Fibroblast of gingiva (primary cell): Measurements from ENCODE around the gene TMEM176B.
A peak's percentile ranks its signal among the peaks of the same experiment; 100 is the strongest.
"Not testable (repeated sequence)": the region's sequence is repeated elsewhere in the genome, so short reads cannot be mapped to it uniquely, and the experiment has no call there.

Experiments used
- DNase-seq: peaks from one replicate; pipeline ENCODE4 v3.0.0-alpha.2; 2011; ENCODE audit warnings: low read depth

Gene TMEM176B

GRCh38 chr7:150790416-150791075 lies 9.6 kb downstream of the TMEM176B start:
- no peak for DNase-seq

GRCh38 chr7:150788474-150789269 lies 11.5 kb downstream of the TMEM176B start:
- DNase-seq: peak; percentile 12

- no peak for DNase-seq
These were observed 12.6 kb downstream of the TMEM176B start for GRCh38 chr7:150787321-150788281.

GRCh38 chr7:150784954-150785353 lies 15.2 kb downstream of the TMEM176B start:
- DNase-seq: no peak

GRCh38 chr7:150784120-150784736 lies 15.9 kb downstream of the TMEM176B start:
- DNase-seq: no peak

- DNase-seq: no peak
These were observed 18.2 kb downstream of the TMEM176B start for GRCh38 chr7:150781961-150782360.

- DNase-seq: peak; percentile 70
These were observed 19.1 kb downstream of the TMEM176B start for GRCh38 chr7:150781103-150781502.

GRCh38 chr7:150780292-150780691 lies 19.9 kb downstream of the TMEM176B start:
- no peak for DNase-seq

GRCh38 chr7:150778738-150779301 lies 21.3 kb downstream of the TMEM176B start:
- DNase-seq: peak; percentile 45

- DNase-seq: no peak
These were observed 22.0 kb downstream of the TMEM176B start for GRCh38 chr7:150778014-150778737.

- DNase-seq: not testable (repeated sequence)
These were observed 26.0 kb downstream of the TMEM176B start for GRCh38 chr7:150774131-150774530.

- no peak for DNase-seq
These were observed 30.4 kb downstream of the TMEM176B start for GRCh38 chr7:150769768-150770167.

GRCh38 chr7:150766334-150766709 lies 33.8 kb downstream of the TMEM176B start:
- no peak for DNase-seq

- no peak for DNase-seq
These were observed 40.7 kb downstream of the TMEM176B start for GRCh38 chr7:150759479-150759878.

- no peak for DNase-seq
These were observed 43.3 kb downstream of the TMEM176B start for GRCh38 chr7:150756858-150757257.

- no peak for DNase-seq
These were observed 44.0 kb downstream of the TMEM176B start for GRCh38 chr7:150756166-150756565.

GRCh38 chr7:150755473-150756099 lies 44.6 kb downstream of the TMEM176B start:
- no peak for DNase-seq

GRCh38 chr7:150754951-150755350 lies 45.2 kb downstream of the TMEM176B start:
- no peak for DNase-seq

GRCh38 chr7:150753826-150754603 lies 46.1 kb downstream of the TMEM176B start:
- DNase-seq: no peak

- DNase-seq: no peak
These were observed 46.9 kb downstream of the TMEM176B start for GRCh38 chr7:150753239-150753638.
